ENCODE measurements around the gene HRH3.

Gene HRH3

GRCh38 chr20:62195736-62196135, 24.3 kb downstream of the HRH3 start:
- no peak overlapping the region for H3K9ac ChIP-seq (ENCODE audit: low read length)
- 0 out of 2 replicates have a peak, but pooled peaks cover 5% of the 10 kb centered on the region for H3K79me2 ChIP-seq (ENCODE audit: insufficient read depth, low read length)
- no peaks in the 10 kb centered on the region; the same call in 1 of the 2 replicates for H3F3A ChIP-seq (ENCODE audit: insufficient read depth)
- H3K4me3 ChIP-seq (ENCODE audit: insufficient read depth, low read length, poor library complexity, severe bottlenecking), result no peak overlapping the region
- no peaks in the 10 kb centered on the region for H3K9me3 ChIP-seq (ENCODE audit: insufficient read depth, low read length)
- no peaks in the 10 kb centered on the region for H4K20me1 ChIP-seq (ENCODE audit: low read depth, low read length)
- H2AFZ ChIP-seq (ENCODE audit: low read depth, low read length, severe bottlenecking), result no peak overlapping the region
- no peaks in the 10 kb centered on the region for H3K27me3 ChIP-seq (ENCODE audit: low read length)
- no peak overlapping the region for H3K4me2 ChIP-seq (ENCODE audit: low read depth, low read length, poor library complexity, severe bottlenecking)
- H3K36me3 ChIP-seq (ENCODE audit: low read length), result no peaks in the 10 kb centered on the region
- H3K27ac ChIP-seq (ENCODE audit: low read depth, low read length), result no peak overlapping the region
- TF ChIP-seq, protein P1, sequence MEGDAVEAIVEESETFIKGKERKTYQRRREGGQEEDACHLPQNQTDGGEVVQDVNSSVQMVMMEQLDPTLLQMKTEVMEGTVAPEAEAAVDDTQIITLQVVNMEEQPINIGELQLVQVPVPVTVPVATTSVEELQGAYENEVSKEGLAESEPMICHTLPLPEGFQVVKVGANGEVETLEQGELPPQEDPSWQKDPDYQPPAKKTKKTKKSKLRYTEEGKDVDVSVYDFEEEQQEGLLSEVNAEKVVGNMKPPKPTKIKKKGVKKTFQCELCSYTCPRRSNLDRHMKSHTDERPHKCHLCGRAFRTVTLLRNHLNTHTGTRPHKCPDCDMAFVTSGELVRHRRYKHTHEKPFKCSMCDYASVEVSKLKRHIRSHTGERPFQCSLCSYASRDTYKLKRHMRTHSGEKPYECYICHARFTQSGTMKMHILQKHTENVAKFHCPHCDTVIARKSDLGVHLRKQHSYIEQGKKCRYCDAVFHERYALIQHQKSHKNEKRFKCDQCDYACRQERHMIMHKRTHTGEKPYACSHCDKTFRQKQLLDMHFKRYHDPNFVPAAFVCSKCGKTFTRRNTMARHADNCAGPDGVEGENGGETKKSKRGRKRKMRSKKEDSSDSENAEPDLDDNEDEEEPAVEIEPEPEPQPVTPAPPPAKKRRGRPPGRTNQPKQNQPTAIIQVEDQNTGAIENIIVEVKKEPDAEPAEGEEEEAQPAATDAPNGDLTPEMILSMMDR (IDR thresholded peaks at IDR 0.05; ENCODE audit: insufficient read depth, low read length, poor library complexity, severe bottlenecking), result no peak
- TF ChIP-seq EZH2phosphoT487 (conservative IDR thresholded peaks at IDR 0.05; ENCODE audit: low read length), result no peak
- no peaks in the 10 kb centered on the region for H3K9me2 ChIP-seq (replicated peaks; ENCODE audit: insufficient read depth, low read length)

GRCh38 chr20:62195075-62195405, 25.0 kb downstream of the HRH3 start:
- H3K36me3 ChIP-seq (ENCODE audit: low read length), result no peaks in the 10 kb centered on the region
- H3K4me2 ChIP-seq (ENCODE audit: low read depth, low read length, poor library complexity, severe bottlenecking), result peak overlapping the region; percentile 14
- TF ChIP-seq, protein P1 (IDR thresholded peaks at IDR 0.05; ENCODE audit: insufficient read depth, low read length, poor library complexity, severe bottlenecking), result no peak
- TF ChIP-seq EZH2phosphoT487 (conservative IDR thresholded peaks at IDR 0.05; ENCODE audit: low read length), result no peak

DNA sequence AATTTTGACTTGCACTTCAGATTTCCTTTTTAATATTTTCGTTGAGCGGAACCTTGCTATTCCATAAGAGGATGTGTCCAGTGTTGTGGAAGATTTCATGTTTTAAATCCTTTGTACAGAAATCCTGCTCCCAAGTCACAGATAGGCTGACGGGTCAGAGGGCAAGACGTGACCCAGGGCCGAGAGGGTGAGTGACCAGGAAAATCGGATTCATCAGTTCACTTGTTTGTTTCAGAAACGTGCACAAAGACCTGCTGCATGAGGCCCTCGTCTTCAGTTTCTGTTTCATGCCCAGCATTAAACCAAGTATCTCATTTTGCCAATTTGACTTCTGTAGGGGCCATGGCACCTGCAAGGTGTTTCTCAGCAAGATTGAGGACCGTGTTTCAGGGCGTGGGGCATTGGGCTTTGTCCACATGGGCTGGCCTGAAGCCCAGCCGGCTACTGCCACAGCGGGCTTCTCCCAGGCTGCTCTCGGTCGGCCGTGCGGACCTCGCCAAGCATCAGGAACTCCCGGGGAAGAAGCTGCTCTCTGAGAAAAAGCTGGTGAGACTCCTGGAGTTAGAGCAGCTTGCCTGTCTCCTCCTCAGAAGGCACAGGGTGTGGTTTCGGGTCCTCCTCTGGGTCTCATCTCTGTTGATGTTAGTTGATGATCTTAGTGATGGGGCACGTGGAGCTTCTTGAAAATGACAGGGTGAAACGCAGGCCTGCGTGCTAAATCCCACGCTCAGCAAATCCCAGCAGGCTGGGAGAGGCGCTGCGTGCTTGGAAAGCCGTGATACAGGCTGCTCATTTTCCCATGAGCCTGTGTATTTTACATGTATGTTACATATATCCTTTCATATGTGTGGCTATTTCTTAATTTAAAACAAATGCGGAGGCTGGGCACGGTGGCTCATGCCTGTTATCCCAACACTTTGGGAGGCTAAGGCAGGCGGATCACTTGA, 26.7 kb downstream of the HRH3 start:
- Histone ChIP-seq H3K27ac (ENCODE audit: low read depth, low read length) (no peak overlapping the region), H3K9me2 (replicated peaks; ENCODE audit: insufficient read depth, low read length) (no peaks in the 10 kb centered on the region), H3K9me3 (ENCODE audit: insufficient read depth, low read length) (no peaks in the 10 kb centered on the region), H2AFZ (ENCODE audit: low read depth, low read length, severe bottlenecking) (no peak overlapping the region), H3K4me3 (ENCODE audit: insufficient read depth, low read length, poor library complexity, severe bottlenecking) (no peak overlapping the region), H3F3A (ENCODE audit: insufficient read depth) (no peaks in the 10 kb centered on the region; the same call in 1 of the 2 replicates), H3K79me2 (ENCODE audit: insufficient read depth, low read length) (peaks cover 24% of the 10 kb centered on the region), H3K27me3 (ENCODE audit: low read length) (no peaks in the 10 kb centered on the region), H4K20me1 (ENCODE audit: low read depth, low read length) (no peaks in the 10 kb centered on the region; the same call in 1 of the 2 replicates), H3K4me2 (ENCODE audit: low read depth, low read length, poor library complexity, severe bottlenecking) (no peak overlapping the region), H3K9ac (ENCODE audit: low read length) (no peak overlapping the region), H3K36me3 (ENCODE audit: low read length) (no peaks in the 10 kb centered on the region)
- TF ChIP-seq EZH2phosphoT487 (conservative IDR thresholded peaks at IDR 0.05; ENCODE audit: low read length), result no peak
- TF ChIP-seq, protein P1 (IDR thresholded peaks at IDR 0.05; ENCODE audit: insufficient read depth, low read length, poor library complexity, severe bottlenecking), result no peak

More at GRCh38 chr20:62195075-62195405, 25.0 kb downstream of the HRH3 start:
- no peak overlapping the region for H3K9ac ChIP-seq (ENCODE audit: low read length)
- H3K79me2 ChIP-seq (ENCODE audit: insufficient read depth, low read length), result peaks cover 12% of the 10 kb centered on the region
- H3F3A ChIP-seq (ENCODE audit: insufficient read depth), result no peaks in the 10 kb centered on the region; the same call in 1 of the 2 replicates
- H2AFZ ChIP-seq (ENCODE audit: low read depth, low read length, severe bottlenecking), result no peak overlapping the region
- no peaks in the 10 kb centered on the region for H3K27me3 ChIP-seq (ENCODE audit: low read length)
- H3K4me3 ChIP-seq (ENCODE audit: insufficient read depth, low read length, poor library complexity, severe bottlenecking), result no peak overlapping the region
- no peaks in the 10 kb centered on the region for H3K9me3 ChIP-seq (ENCODE audit: insufficient read depth, low read length)
- no peaks in the 10 kb centered on the region for H4K20me1 ChIP-seq (ENCODE audit: low read depth, low read length)
- no peaks in the 10 kb centered on the region for H3K9me2 ChIP-seq (replicated peaks; ENCODE audit: insufficient read depth, low read length)
- H3K27ac ChIP-seq (ENCODE audit: low read depth, low read length), result peak overlapping the region; percentile 50; the same call in 1 of the 2 replicates

Measured in SU-DHL-6 (cell line).